HS-5 (cell line): ENCODE results near the gene TMPRSS12.
A peak's percentile ranks its signal among the peaks of the same experiment; 100 is the strongest.
"Not testable (repeated sequence)": the region's sequence is repeated elsewhere in the genome, so short reads cannot be mapped to it uniquely, and the experiment has no call there.

Experiments used
- DNase-seq: peaks from one replicate; pipeline ENCODE4 v3.0.0-alpha.2; 2012; ENCODE audit warnings: low read depth

Gene TMPRSS12

GRCh38 chr12:50842637-50843493 is at the start of gene TMPRSS12:
Gene TMPRSS12 (plus strand): TSS chr12:50842926. CDS start chr12:50842965, 39 bp downstream.
- DNase-seq: no peak

GRCh38 chr12:50799908-50800307 is 42.8 kb upstream of the TMPRSS12 start:
- DNase-seq: no peak

- DNase-seq: no peak
These were observed 39.4 kb upstream of the TMPRSS12 start for GRCh38 chr12:50803230-50803875.

- no peak for DNase-seq
These were observed 36.5 kb upstream of the TMPRSS12 start for GRCh38 chr12:50806176-50806575.

- DNase-seq: not testable (repeated sequence)
These were observed 33.6 kb upstream of the TMPRSS12 start for GRCh38 chr12:50809131-50809530.

GRCh38 chr12:50814921-50815320 is 27.8 kb upstream of the TMPRSS12 start:
- not testable (repeated sequence) for DNase-seq

- DNase-seq: no peak
These were observed 22.5 kb upstream of the TMPRSS12 start for GRCh38 chr12:50820177-50820576.

GRCh38 chr12:50822082-50822481 is 20.6 kb upstream of the TMPRSS12 start:
- no peak for DNase-seq

- not testable (repeated sequence) for DNase-seq
These were observed 19.0 kb upstream of the TMPRSS12 start for GRCh38 chr12:50823724-50824123.

GRCh38 chr12:50824914-50825313 is 17.8 kb upstream of the TMPRSS12 start:
- DNase-seq: no peak

- peak; percentile 44 for DNase-seq
These were observed 17.3 kb upstream of the TMPRSS12 start for GRCh38 chr12:50825372-50825838.

- no peak for DNase-seq
These were observed 14.6 kb upstream of the TMPRSS12 start for GRCh38 chr12:50828121-50828520.

- no peak for DNase-seq
These were observed 13.8 kb upstream of the TMPRSS12 start for GRCh38 chr12:50828886-50829285.

GRCh38 chr12:50833801-50834200 is 8.9 kb upstream of the TMPRSS12 start:
- DNase-seq: not testable (repeated sequence)

GRCh38 chr12:50839042-50839441 is 3.7 kb upstream of the TMPRSS12 start:
- DNase-seq: no peak

- no peak for DNase-seq
These were observed 1.8 kb upstream of the TMPRSS12 start for GRCh38 chr12:50840809-50841487.

GRCh38 chr12:50841716-50842531 is 802 bp upstream of the TMPRSS12 start:
- DNase-seq: no peak

- DNase-seq: peak; percentile 13
These were observed 2.4 kb downstream of the TMPRSS12 start for GRCh38 chr12:50845021-50845647.

- DNase-seq: no peak
These were observed 6.2 kb downstream of the TMPRSS12 start for GRCh38 chr12:50848963-50849362.

GRCh38 chr12:50855218-50855617 is 12.5 kb downstream of the TMPRSS12 start:
- DNase-seq: not testable (repeated sequence)

- not testable (repeated sequence) for DNase-seq
These were observed 13.0 kb downstream of the TMPRSS12 start for GRCh38 chr12:50855679-50856078.
